GM21447 (cell line): ENCODE data around the gene ZMIZ1.

ENCODE experiments used
- ATAC-seq: cut with Tn5 transposase; IDR thresholded peaks from one replicate; pipeline ENCODE4 v1.9.1; 2021; ENCODE audit not compliant: unreplicated experiment

The ZMIZ1 gene

DNA sequence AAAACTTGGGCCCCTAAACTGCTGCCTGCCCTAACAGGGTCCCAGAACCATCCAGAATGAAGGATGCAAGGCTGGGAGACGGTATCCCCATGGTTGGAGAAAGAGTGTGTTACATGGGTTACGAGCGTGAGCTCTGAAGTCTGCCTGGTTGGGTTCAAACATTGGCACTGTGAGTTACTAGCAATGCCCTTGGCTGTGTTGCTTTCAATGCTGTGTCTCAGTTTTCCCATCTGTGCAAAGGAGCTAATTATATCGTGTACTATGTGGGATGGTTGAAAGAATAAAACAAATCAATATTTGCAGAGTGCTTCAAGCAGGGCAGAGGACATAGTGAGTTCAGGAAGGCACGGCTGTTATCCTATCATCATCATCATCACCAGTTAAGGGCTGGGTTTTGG lies 114.7 kb downstream of the ZMIZ1 start:
- ATAC-seq: no peak

DNA sequence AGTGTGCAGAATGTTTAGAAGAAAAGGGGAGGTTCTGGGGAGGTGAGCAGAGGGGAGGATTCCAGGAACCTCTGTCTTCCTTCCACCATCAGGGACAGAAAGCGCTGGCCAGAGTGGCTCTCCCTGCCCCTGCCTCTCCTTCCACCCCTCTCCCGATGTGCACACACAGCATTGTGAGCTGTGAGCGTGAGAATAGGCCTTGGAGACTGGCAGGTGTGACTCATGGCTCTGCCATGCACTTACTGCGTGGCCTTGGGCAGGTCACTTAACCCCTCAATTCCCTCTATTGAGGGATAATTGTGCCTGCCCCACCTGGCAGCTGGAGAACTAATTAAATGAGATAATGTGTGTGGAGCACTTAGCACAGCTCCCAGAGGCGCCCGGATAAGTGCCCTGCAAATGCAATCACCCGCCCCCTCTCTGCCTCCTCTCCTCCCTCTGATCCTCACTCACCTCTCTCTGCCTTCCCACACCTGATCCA lies 115.4 kb downstream of the ZMIZ1 start:
- no peak for ATAC-seq

DNA sequence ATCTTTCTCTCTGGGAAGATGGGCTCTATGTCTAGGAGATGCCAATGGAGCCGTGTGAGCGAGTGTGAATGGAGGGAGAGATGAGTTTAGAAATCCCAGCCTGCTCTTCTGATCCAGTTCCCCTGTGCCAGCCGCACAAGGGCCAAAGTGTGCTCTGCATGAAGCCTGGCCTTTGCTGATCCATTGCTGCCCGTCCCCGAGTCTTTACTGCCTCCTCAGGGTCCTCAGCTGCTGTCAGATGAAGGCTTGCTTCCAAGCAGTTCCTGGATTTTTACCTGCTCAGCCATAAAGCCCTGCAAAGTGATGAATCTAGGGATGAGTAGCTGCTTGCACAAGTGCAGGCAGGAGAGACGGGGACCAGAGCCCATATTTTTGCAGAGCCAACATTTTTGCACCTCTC lies 115.9 kb downstream of the ZMIZ1 start:
- no peak for ATAC-seq

GRCh38 chr10:79185067-79185774 lies 116.5 kb downstream of the ZMIZ1 start:
- ATAC-seq: no peak

DNA sequence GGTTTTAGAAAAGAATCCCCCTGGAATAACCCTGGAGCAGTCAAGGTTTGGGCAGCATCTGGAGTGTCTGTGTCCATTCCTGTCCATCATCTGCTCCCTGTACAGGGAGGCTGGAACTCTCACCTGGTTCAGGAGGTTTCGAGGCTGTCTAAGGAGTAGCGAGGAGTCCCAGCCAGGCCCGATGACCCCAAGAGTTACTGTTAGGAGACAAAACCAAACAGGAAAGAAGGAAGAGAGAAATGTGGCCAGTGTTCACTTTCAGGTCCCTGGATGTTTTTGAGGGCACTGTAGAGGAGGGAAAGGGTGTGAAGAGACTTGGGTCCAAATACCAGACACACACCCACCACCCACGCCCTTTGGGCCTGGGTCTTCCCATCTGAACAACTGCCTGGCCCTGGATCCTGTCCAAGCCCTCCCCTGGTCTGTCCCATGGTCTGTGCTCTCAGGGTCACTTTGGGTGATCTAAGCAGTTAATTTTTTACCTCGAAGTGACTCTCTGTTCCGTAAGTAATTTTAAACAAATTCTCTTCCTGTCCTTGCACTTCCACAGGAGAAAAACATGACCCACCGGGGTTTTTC lies 117.1 kb downstream of the ZMIZ1 start:
- ATAC-seq: no peak

DNA sequence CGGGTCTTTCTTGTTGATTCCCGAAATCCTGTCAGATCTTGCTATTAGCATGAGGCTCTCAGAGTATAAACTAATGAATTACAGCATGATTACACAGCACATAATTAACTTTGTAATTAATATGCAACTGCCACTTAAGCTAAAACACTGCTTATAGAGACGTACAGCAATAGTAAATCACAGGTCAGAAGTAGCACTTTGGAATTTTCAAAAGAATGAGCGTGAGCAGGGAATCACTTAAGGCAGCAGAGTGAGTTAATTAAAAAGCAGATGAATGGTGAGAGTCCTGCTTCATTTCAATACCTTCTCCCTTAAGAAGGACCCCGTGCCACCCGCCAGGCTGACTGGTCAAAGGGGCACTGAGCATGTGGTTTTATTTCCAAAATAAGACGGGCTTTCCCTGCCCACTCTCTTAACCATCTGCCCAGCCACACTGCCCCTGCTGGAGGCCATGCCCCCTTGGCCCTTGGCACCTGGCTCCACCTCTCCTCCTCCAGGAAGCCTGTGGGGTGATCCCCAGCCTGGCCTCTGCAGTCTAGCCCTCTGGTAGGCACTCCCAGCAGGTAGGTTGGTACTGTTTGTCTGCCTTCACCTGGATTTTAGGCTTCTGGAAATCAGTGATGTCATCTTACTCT lies 117.8 kb downstream of the ZMIZ1 start:
- no peak for ATAC-seq

GRCh38 chr10:79187121-79187940 lies 118.6 kb downstream of the ZMIZ1 start:
- no peak for ATAC-seq

GRCh38 chr10:79188154-79188965 lies 119.6 kb downstream of the ZMIZ1 start:
- no peak for ATAC-seq

DNA sequence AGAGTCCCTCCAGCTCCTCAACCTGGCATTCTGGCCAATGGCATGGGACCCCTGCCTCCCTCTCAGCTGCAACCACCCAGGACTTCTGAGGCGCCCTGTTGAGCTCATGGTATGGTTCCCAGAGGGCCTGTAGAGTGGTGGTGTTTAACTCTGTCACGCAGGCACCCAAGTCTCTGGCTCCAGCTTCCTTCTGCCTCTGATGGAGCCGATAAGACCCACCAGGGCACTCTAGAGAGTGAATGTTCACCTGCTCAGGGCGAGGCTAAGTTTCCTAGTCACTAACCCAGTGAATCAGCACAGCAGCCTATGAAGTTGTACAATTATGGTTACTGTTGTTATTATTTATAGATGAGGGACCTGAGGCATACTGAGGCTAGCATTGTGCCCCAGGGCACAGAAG lies 120.4 kb downstream of the ZMIZ1 start:
- ATAC-seq: no peak

DNA sequence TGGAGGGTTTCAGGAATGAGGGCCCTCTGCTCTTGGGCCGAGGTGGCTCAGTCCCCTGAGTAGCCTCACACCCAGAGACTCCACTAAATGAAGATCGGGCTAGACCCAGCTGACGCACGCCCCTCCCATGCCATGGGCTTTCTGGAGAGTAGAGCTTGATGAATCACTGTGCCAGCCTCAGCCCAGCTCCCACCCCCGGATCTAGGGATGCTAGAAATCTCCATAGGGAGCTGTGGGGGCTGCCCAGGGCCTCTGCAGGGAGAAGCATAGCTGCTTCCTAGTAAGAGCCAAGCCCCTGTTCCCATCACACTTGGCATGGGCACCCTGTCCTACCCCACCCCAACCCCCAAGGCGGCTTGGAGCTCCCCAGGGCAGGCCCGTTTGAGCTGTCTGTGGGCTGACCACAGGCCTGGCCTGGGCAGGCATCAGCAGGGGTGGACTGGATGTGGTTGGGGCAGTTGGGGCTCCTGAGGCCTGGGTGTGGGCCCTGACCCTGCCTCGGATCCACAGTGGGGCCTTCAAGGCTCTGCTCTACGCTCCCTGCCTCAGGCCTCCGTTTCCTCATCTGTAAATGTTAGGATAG lies 121.2 kb downstream of the ZMIZ1 start:
- no peak for ATAC-seq

DNA sequence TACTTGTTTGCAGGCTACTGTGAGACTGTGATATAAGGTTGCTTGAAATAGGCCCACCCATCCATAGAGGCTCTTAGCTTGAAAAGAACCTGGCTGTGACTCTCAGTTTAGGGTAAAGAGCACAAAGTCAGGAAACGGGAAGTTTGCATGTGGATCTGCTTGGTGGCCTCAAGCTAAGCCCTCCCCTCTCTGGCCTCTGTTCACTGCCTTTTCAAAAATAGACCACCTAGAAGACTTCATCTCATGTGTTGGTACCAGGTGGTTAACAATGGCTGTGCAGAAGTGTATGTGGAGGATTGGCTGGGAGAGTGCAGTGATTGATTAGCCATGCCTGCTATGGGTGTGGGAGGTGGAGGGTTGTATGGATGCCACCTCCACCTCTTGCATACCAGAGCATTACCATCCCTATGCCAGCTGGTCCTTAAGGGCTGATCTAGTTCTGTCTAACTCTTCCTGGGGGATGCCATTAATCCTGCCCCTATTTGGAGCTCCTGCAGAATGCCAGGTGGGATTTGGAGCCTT lies 122.0 kb downstream of the ZMIZ1 start:
- ATAC-seq: no peak

DNA sequence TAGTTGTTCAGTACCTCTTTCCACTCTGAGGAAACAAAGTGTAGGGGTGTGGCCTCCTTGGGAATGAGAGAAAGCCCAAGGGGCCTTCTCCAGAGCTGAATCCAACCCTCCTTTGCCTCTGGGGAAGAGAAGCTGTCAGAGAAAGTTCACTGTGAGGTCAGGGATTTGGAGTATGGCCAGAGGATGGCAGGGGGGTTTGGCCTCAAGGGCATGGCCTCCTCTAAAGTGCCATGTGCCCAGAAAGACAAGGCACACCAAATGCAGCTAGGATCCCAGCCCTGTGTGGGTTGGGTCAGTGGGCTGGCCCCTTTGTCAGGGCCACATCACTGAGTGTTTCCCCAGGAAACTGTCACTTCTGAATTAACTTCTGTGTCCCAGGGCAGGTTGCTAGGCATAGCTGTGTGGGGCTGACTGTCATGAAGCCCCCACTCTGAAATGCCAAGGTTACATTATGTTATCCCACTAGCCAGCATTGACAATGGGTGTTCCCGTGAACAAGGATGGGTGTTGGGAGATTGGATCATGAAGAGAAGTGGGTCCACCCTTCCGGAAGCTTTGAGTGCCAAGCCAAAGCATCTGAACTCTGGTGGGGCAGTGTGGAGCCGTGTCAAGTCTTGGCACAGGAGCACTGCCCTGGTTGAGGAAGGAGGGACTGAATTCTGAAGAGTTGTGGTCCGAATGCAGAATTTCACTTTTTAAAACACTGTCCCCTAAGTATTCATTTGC lies 123.3 kb downstream of the ZMIZ1 start:
- no peak for ATAC-seq

DNA sequence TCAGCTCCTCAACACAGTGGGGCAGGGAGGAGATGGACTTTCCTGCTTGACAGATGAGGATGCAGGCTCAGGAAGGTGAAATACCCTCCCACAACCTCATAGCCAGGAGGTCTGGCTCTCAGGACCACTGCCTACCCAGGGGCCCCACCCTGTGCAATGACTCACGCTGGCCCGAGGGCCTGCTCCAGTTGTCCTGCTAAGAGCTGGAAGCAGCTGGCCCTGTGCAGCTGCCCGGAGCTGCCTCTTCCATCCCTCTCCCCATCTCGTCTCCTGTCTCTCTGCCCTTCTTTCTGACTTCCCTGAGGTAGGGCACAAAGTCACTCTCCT lies 123.9 kb downstream of the ZMIZ1 start:
- no peak for ATAC-seq

DNA sequence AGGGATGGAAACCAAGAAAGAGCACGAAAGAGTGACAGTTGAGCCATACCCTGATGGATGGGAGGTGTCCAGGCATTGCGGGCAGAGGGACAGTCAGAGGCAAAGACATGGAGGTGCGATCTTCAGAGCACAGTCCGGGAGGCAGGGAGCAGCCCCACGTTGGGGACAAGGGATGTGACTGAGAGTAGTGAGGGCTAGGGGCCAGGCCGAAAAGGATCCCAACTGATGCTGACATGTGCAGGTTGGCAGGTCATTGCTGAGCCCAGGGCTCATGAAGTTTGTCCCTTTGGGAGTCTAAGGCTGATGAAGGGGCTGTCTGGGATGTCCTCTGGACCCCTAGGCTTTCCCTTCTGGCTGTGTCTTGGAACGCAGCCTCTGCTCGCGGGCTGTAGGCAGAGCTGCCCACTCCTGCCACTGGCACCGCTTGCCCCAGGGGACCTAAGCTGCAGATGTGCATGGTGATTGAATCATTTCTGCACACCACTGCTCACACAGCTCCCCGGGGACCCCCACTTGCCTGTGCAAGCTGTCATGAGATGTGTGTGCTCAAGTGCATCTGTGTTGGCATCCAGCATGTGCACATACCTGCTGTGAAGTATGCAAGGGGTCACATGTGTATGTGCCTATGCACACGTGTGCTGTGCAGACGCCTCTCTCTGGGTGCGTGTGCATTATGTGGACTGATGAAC lies 125.1 kb downstream of the ZMIZ1 start:
- ATAC-seq: no peak

DNA sequence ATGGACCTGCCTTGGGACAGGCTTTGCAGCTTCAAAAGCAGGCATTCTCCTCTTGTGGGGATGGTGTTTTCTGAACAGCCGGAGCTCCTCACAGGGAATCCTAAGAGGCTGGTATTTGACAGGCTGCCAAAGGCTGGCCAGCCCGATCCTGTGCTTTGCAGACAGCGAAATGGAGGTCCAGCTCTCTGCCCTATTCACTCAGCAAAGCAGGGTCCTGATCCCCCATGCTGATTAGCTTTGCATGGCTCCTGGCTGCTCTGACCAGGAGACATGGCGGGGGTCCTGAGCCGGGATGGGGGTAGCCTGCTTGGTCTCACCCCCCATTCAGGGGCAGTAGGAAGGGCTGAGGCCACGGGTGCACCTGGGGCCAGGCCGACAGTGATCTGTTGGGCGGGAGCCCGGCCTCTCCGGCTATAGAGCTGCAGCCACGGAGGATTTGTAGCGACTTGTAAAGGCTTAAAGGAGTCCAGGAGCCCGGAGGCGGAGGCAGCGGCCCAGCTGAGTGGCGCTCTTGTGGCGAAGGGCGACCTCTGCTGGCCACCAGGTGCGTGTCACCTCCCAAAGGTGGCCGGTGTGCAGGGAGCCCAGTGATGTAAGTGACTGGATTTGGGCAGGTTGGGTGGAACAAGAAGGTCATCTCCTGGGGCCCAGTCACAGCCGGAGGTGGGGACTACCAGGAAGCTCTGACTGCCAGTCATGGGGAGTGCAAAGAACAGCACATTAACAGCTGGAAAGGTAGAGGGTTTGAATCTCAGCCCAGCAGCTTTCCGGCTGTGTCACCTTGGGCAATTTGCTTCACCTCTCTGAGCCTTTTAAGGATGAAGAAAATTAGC lies 126.5 kb downstream of the ZMIZ1 start:
- ATAC-seq: peak; percentile 73

DNA sequence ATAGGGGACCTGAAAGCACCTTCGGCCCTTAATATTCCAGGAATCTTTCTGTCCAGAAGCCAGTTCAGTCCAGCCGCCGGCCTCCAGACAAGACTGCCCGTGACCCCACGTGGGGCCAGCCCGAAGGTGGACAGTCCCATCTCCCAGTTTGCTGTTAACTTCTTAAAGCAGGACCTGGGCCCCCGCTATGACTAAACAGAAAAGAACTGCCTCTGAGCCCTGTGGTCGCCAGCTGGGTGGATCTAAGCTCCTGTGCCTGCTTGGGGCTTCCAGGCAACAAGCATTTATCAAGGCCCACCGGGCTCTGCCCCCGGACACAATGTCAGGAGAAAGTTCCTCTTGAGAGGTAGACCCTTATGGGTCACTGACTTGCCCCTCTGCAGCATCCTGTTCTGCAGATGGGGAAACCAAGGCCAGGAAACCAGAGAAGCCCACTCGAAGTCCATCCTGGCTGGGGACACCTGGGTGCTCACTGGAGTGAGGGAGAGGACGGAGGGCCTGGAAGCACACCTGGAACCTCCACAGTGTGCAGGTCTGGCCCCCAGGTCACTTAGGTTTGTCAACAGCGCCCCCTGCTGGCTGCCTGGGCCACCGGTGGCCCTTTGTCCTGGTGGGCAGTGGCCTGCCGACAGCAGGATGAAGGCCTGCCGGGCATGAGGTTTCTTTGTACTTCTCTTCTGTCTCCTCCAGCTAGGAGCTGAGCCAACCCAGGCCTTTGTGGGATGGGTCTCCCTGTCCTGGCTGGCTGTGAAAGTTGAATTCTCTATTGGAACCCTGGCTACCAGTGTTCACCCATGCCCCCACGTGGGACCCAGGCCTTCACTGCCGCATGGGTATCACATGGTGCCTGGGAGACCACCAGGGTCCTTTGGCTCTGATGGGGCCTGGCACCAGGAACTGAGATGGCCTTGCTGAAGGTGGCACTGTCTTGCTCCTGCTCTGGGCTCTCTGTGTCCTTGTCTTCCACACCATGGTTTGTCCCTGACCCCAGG lies 128.0 kb downstream of the ZMIZ1 start:
- ATAC-seq: no peak

DNA sequence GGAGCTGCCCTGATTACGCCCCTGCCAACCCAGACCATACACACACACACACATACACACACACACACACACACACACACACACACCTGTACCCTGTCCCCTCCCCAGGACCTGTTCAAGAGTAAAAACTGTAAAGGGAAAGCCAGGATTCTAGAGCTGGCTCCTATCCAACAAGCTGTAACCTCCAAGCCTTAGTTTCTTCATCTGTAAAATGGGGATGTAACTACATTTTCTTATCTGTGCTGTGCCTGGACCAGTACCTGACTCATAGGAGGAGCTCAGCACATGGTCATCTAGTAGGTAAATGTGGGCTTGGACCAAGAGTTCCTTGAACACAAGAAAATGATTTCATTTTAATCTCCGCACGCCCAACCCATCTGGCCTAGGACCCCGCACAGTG lies 128.8 kb downstream of the ZMIZ1 start:
- ATAC-seq: no peak
